GM19468 (cell line): Measurements from ENCODE around the gene MRFAP1.
"Not testable (repeated sequence)": the region's sequence is repeated elsewhere in the genome, so short reads cannot be mapped to it uniquely, and the experiment has no call there.

Source experiments
- ATAC-seq: cut with Tn5 transposase; IDR thresholded peaks from one replicate; pipeline ENCODE4 v1.9.1; 2021; ENCODE audit warnings: mild to moderate bottlenecking, moderate library complexity, moderate number of reproducible peaks; ENCODE audit not compliant: unreplicated experiment; ENCODE audit errors: extremely low read depth

Gene MRFAP1

GRCh38 chr4:6659897-6660296, 19.4 kb downstream of the MRFAP1 start:
- no peak for ATAC-seq

- ATAC-seq, result no peak
Measured at GRCh38 chr4:6660430-6660829, 19.9 kb downstream of the MRFAP1 start.

GRCh38 chr4:6662591-6662990, 22.1 kb downstream of the MRFAP1 start:
- ATAC-seq, result no peak

GRCh38 chr4:6663596-6664393, 23.3 kb downstream of the MRFAP1 start:
- ATAC-seq, result no peak

GRCh38 chr4:6665320-6665654, 24.8 kb downstream of the MRFAP1 start:
- ATAC-seq, result no peak

GRCh38 chr4:6668391-6668790, 27.9 kb downstream of the MRFAP1 start:
- no peak for ATAC-seq

GRCh38 chr4:6671648-6672047, 31.2 kb downstream of the MRFAP1 start:
- ATAC-seq, result no peak

GRCh38 chr4:6672131-6672530, 31.6 kb downstream of the MRFAP1 start:
- ATAC-seq, result no peak

- ATAC-seq, result not testable (repeated sequence)
Measured at GRCh38 chr4:6672541-6673190, 32.2 kb downstream of the MRFAP1 start.

GRCh38 chr4:6673191-6673659, 32.7 kb downstream of the MRFAP1 start:
- ATAC-seq, result not testable (repeated sequence)

GRCh38 chr4:6673660-6674499, 33.4 kb downstream of the MRFAP1 start:
- peak; percentile 53 for ATAC-seq

- no peak for ATAC-seq
Measured at GRCh38 chr4:6674500-6675149, 34.1 kb downstream of the MRFAP1 start.

- no peak for ATAC-seq
Measured at GRCh38 chr4:6676722-6677558, 36.5 kb downstream of the MRFAP1 start.

GRCh38 chr4:6680372-6681034, 40.0 kb downstream of the MRFAP1 start:
- no peak for ATAC-seq

GRCh38 chr4:6681191-6681590, 40.7 kb downstream of the MRFAP1 start:
- ATAC-seq, result no peak

- no peak for ATAC-seq
Measured at GRCh38 chr4:6682862-6683590, 42.5 kb downstream of the MRFAP1 start.

GRCh38 chr4:6684656-6685055, 44.2 kb downstream of the MRFAP1 start:
- ATAC-seq, result no peak

- ATAC-seq, result no peak
Measured at GRCh38 chr4:6686104-6686787, 45.8 kb downstream of the MRFAP1 start.
